HepG2 (cell line): ENCODE measurements around the gene WDR19. TPM values are rescaled to one million over a fixed set of nuclear protein-coding genes. Genes with fewer than 3 reads are reported as not detected.

Experiments used
- BCL6 ChIP-seq: IDR thresholded peaks from 2 replicates; pipeline ENCODE4 v1.6.1; 2016; ENCODE audit warnings: missing genetic modification reagents, missing compliant biosample characterization
- BRD4 ChIP-seq: sonication (generic); formaldehyde crosslinking; IDR thresholded peaks from 2 replicates; pipeline ENCODE4 v1.4.0; 2020; ENCODE audit warnings: missing genetic modification reagents
- EEA1 ChIP-seq: sonication (generic); formaldehyde crosslinking; IDR thresholded peaks from 2 replicates; pipeline ENCODE4 v1.5.1; 2020; ENCODE audit warnings: mild to moderate bottlenecking, missing genetic modification reagents, borderline replicate concordance
- ELF1 ChIP-seq: sonication (generic); formaldehyde crosslinking; IDR thresholded peaks from 2 replicates; pipeline ENCODE4 v1.4.0; 2020; ENCODE audit warnings: missing genetic modification reagents
- ELF3 ChIP-seq: IDR thresholded peaks from 2 replicates; pipeline ENCODE4 v1.6.1; 2016; ENCODE audit warnings: missing genetic modification reagents, missing compliant biosample characterization
- ETS1 ChIP-seq: sonication (generic); formaldehyde crosslinking; IDR thresholded peaks from 2 replicates; pipeline ENCODE4 v1.4.0; 2020; ENCODE audit warnings: missing genetic modification reagents
- GTF2F1 ChIP-seq: fragments of 150-350 bp; IDR thresholded peaks from 2 replicates; pipeline ENCODE4 v1.6.1; 2014; ENCODE audit warnings: low read length
- HOXA9 ChIP-seq: sonication (generic); formaldehyde crosslinking; IDR thresholded peaks from 2 replicates; pipeline ENCODE4 v1.8.1; 2022; ENCODE audit warnings: missing genetic modification reagents, mild to moderate bottlenecking, moderate library complexity, borderline replicate concordance
- MAX ChIP-seq: IDR thresholded peaks from 2 replicates; pipeline ENCODE4 v1.6.1; 2012; ENCODE audit warnings: inconsistent platforms
- MYC ChIP-seq: sonication (generic); formaldehyde crosslinking; IDR thresholded peaks from 2 replicates; pipeline ENCODE4 v1.9.0; 2021; ENCODE audit warnings: missing genetic modification reagents, borderline replicate concordance
- NFIC ChIP-seq: IDR thresholded peaks from 2 replicates; pipeline ENCODE4 v1.6.1; 2012; ENCODE audit warnings: mild to moderate bottlenecking, low read length, inconsistent platforms
- PAX8 ChIP-seq: sonication (generic); formaldehyde crosslinking; IDR thresholded peaks from 2 replicates; pipeline ENCODE4 v1.8.0; 2022; ENCODE audit warnings: mild to moderate bottlenecking, missing genetic modification reagents, borderline replicate concordance
- PAXIP1 ChIP-seq: sonication (generic); formaldehyde crosslinking; conservative IDR thresholded peaks from 2 replicates; pipeline ENCODE4 v1.4.0; 2020; ENCODE audit warnings: mild to moderate bottlenecking, missing genetic modification reagents, moderate library complexity
- RBAK ChIP-seq: sonication (generic); formaldehyde crosslinking; IDR thresholded peaks from 2 replicates; pipeline ENCODE4 v1.5.1; 2020; ENCODE audit warnings: mild to moderate bottlenecking, missing genetic modification reagents
- RXRA ChIP-seq: sonication (generic); formaldehyde crosslinking; IDR thresholded peaks from 2 replicates; pipeline ENCODE4 v1.5.1; 2020; ENCODE audit warnings: missing genetic modification reagents
- SNAPC2 ChIP-seq: sonication (generic); formaldehyde crosslinking; IDR thresholded peaks from 2 replicates; pipeline ENCODE4 v1.8.1; 2022; ENCODE audit warnings: mild to moderate bottlenecking, missing genetic modification reagents
- SPEN ChIP-seq: sonication (generic); formaldehyde crosslinking; IDR thresholded peaks from 2 replicates; pipeline ENCODE4 v1.5.1; 2020; ENCODE audit warnings: low read depth, mild to moderate bottlenecking, missing genetic modification reagents
- ZBTB14 ChIP-seq: sonication (generic); formaldehyde crosslinking; IDR thresholded peaks from 2 replicates; pipeline ENCODE4 v1.4.0; 2020; ENCODE audit warnings: missing genetic modification reagents
- ZNF205 ChIP-seq: IDR thresholded peaks from 2 replicates; pipeline ENCODE4 v1.6.1; 2018; ENCODE audit warnings: missing biosample characterization, missing genetic modification reagents
- ZNF30 ChIP-seq: sonication (generic); formaldehyde crosslinking; IDR thresholded peaks from 2 replicates; pipeline ENCODE4 v1.5.0; 2020; ENCODE audit warnings: mild to moderate bottlenecking, missing genetic modification reagents
- ZNF333 ChIP-seq: sonication (generic); formaldehyde crosslinking; IDR thresholded peaks from 2 replicates; pipeline ENCODE4 v1.4.0; 2020; ENCODE audit warnings: mild to moderate bottlenecking, missing genetic modification reagents, borderline replicate concordance
- ZNF547 ChIP-seq: sonication (generic); formaldehyde crosslinking; IDR thresholded peaks from 2 replicates; pipeline ENCODE4 v1.5.1; 2020; ENCODE audit warnings: mild to moderate bottlenecking, missing genetic modification reagents
- ZNF616 ChIP-seq: sonication (generic); formaldehyde crosslinking; IDR thresholded peaks from 2 replicates; pipeline ENCODE4 v1.5.0; 2020; ENCODE audit warnings: low read depth, mild to moderate bottlenecking, missing genetic modification reagents
- ZNF746 ChIP-seq: sonication (generic); formaldehyde crosslinking; IDR thresholded peaks from 2 replicates; pipeline ENCODE4 v1.8.0; 2022; ENCODE audit warnings: mild to moderate bottlenecking, missing genetic modification reagents
- ZNF768 ChIP-seq: sonication (generic); formaldehyde crosslinking; IDR thresholded peaks from 2 replicates; pipeline ENCODE4 v1.4.0; 2020; ENCODE audit warnings: missing genetic modification reagents
- ZNF784 ChIP-seq: sonication (generic); formaldehyde crosslinking; IDR thresholded peaks from 2 replicates; pipeline ENCODE4 v1.5.1; 2020; ENCODE audit warnings: missing genetic modification reagents, mild to moderate bottlenecking, borderline replicate concordance
- ZSCAN12 ChIP-seq: sonication (generic); formaldehyde crosslinking; IDR thresholded peaks from 2 replicates; pipeline ENCODE4 v1.9.0; 2021; ENCODE audit warnings: mild to moderate bottlenecking, missing genetic modification reagents
- polyA plus RNA-seq, 8 experiments: library from polyadenylated mRNA; depleted of rRNA in 3 of 8; stranded (reverse) in 7 of 8; unstranded in 1 of 8; fragments of >200 nt; fragmentation: Illumina TruSeq in 4 of 8; extraction: Trizol in 4 of 8; gene quantifications; 2 replicates each; pipeline versions ENCODE4 v1.2.1 to v1.2.3, GENCODE V29; 2011 to 2016; ENCODE audit warnings: low read depth in 4 of 8, missing spikeins in 1 of 8, mixed read lengths in 1 of 8; ENCODE audit not compliant: insufficient read depth in 1 of 8
- total RNA-seq, 5 experiments: library from RNA; depleted of rRNA; stranded (reverse); fragments of >200 nt; fragmentation: Illumina TruSeq; extraction: Trizol; gene quantifications; 2 replicates each; pipeline ENCODE4 v1.2.3, GENCODE V29; 2016; ENCODE audit warnings: low read depth in 1 of 5

The WDR19 gene
- total and polyA plus RNA-seq, 2 of the 13 experiments (the other 11 are each of a cell fraction or from before 2014, with no cell fraction given) = 22.9 to 34.1 TPM

- TF ChIP-seq ZNF784 (CRISPR knock-in tag) = no peak
- TF ChIP-seq HOXA9 (CRISPR knock-in tag) = no peak
- no peak for TF ChIP-seq ZBTB14 (CRISPR knock-in tag)
- TF ChIP-seq ZNF746 (CRISPR knock-in tag) = no peak
- no peak for TF ChIP-seq PAX8
- no peak for TF ChIP-seq ZNF768 (CRISPR knock-in tag)
- no peak for TF ChIP-seq MYC (CRISPR knock-in tag)
- TF ChIP-seq ZNF547 (CRISPR knock-in tag) = no peak
- TF ChIP-seq PAXIP1 (CRISPR knock-in tag) = peak; percentile 86
- no peak for TF ChIP-seq BRD4 (CRISPR knock-in tag)
- no peak for TF ChIP-seq ELF1 (CRISPR knock-in tag)
- TF ChIP-seq GTF2F1 = no peak
- TF ChIP-seq ELF3 (CRISPR knock-in tag) = no peak
- no peak for TF ChIP-seq ZNF30 (CRISPR knock-in tag)
- TF ChIP-seq ZSCAN12 = no peak
- TF ChIP-seq SNAPC2 = no peak; the same call in 1 of the 2 replicates
- no peak; the same call in 1 of the 2 replicates for TF ChIP-seq RXRA
- no peak for TF ChIP-seq EEA1 (CRISPR knock-in tag)
- 0 out of 2 replicates have a peak, but pooled peaks have one; percentile 33 for TF ChIP-seq BCL6 (CRISPR knock-in tag)
- no peak for TF ChIP-seq MAX
- TF ChIP-seq RBAK (CRISPR knock-in tag) = no peak
- no peak for TF ChIP-seq ZNF333
- no peak for TF ChIP-seq NFIC
- TF ChIP-seq ETS1 (CRISPR knock-in tag) = no peak
- no peak for TF ChIP-seq ZNF205
- 0 out of 2 replicates have a peak, but pooled peaks have one; percentile 20 for TF ChIP-seq SPEN (CRISPR knock-in tag)
- no peak for TF ChIP-seq ZNF616
Measured at GRCh38 chr4:39274503-39274902, 92.2 kb downstream of the WDR19 start (continued).
